OCI-LY1 (cell line): ENCODE measurements around the gene HLA-E.
"Not testable (repeated sequence)": the region's sequence is repeated elsewhere in the genome, so short reads cannot be mapped to it uniquely, and the experiment has no call there.

ENCODE experiments used
- H2AFZ ChIP-seq: fragments of 200-600 bp; sonication (generic), shearing (Covaris generic); 2 replicates; pipeline ENCODE4 v1.6.0; 2014; ENCODE audit warnings: antibody characterized with exemption, mild to moderate bottlenecking, low read length
- H3F3A ChIP-seq: fragments of 200-600 bp; sonication (generic), shearing (Covaris generic); 2 replicates; pipeline ENCODE4 v1.6.0; 2014; ENCODE audit warnings: mild to moderate bottlenecking, antibody characterized with exemption, low read length, moderate library complexity; ENCODE audit not compliant: insufficient read depth
- H3K27ac ChIP-seq: fragments of 200-600 bp; sonication (generic); 2 replicates; pipeline ENCODE4 v1.5.1; 2014; ENCODE audit warnings: low read length, mixed run types, mild to moderate bottlenecking, low read depth; ENCODE audit not compliant: poor library complexity, severe bottlenecking
- H3K27me3 ChIP-seq: fragments of 200-600 bp; sonication (generic); 2 replicates; pipeline ENCODE4 v1.6.0; 2014; ENCODE audit warnings: antibody characterized with exemption, mild to moderate bottlenecking, low read length, moderate library complexity; ENCODE audit not compliant: insufficient read depth
- H3K36me3 ChIP-seq: fragments of 200-600 bp; sonication (generic); 2 replicates; pipeline ENCODE4 v1.6.1; 2014; ENCODE audit warnings: mild to moderate bottlenecking, antibody characterized with exemption, low read length, moderate library complexity, mixed read lengths; ENCODE audit not compliant: insufficient read depth
- H3K4me1 ChIP-seq: fragments of 200-600 bp; sonication (generic); 2 replicates; pipeline ENCODE4 v1.5.1; 2014; ENCODE audit warnings: mild to moderate bottlenecking, low read length, moderate library complexity; ENCODE audit not compliant: insufficient read depth, severe bottlenecking
- H3K4me2 ChIP-seq: fragments of 200-600 bp; sonication (generic), shearing (Covaris generic); 2 replicates; pipeline ENCODE4 v1.6.1; 2014; ENCODE audit warnings: low read length
- H3K4me3 ChIP-seq: fragments of 200-600 bp; sonication (generic); 2 replicates; pipeline ENCODE4 v1.5.1; 2014; ENCODE audit warnings: low read length, low read depth, mild to moderate bottlenecking, mixed read lengths; ENCODE audit not compliant: poor library complexity, severe bottlenecking
- H3K79me2 ChIP-seq: fragments of 200-600 bp; shearing (Covaris generic); 2 replicates; pipeline ENCODE4 v1.6.1; 2016; ENCODE audit warnings: mixed run types, low read length, mixed read lengths; ENCODE audit not compliant: insufficient read depth
- H3K9ac ChIP-seq: fragments of 200-600 bp; sonication (generic), shearing (Covaris generic); 2 replicates; pipeline ENCODE4 v1.6.1; 2014; ENCODE audit warnings: mild to moderate bottlenecking, low read length, mixed read lengths
- H3K9me2 ChIP-seq: fragments of 200-600 bp; sonication (generic), shearing (Covaris generic); 2 replicates; pipeline ENCODE4 v1.6.1; 2014; ENCODE audit warnings: low read depth, mild to moderate bottlenecking, low read length, mixed read lengths
- H3K9me3 ChIP-seq: fragments of 200-600 bp; shearing (Covaris generic); 2 replicates; pipeline ENCODE4 v1.6.1; 2014; ENCODE audit warnings: low read length, mixed read lengths
- H4K20me1 ChIP-seq: fragments of 200-600 bp; sonication (generic), shearing (Covaris generic); 2 replicates; pipeline ENCODE4 v1.6.0; 2016; ENCODE audit warnings: mild to moderate bottlenecking, low read length; ENCODE audit not compliant: insufficient read depth
- CTCF ChIP-seq: fragments of 200-600 bp; sonication (generic), shearing (Covaris generic); IDR thresholded peaks from 2 replicates; pipeline ENCODE4 v1.5.1; 2017; ENCODE audit warnings: mild to moderate bottlenecking, antibody characterized with exemption, low read length, moderate library complexity, mixed read lengths
- EZH2 ChIP-seq: fragments of 200-600 bp; sonication (generic), shearing (Covaris generic); IDR thresholded peaks from 2 replicates; pipeline ENCODE4 v1.8.0; 2017; ENCODE audit warnings: borderline replicate concordance, mixed run types, mild to moderate bottlenecking, antibody characterized with exemption, low read length, moderate library complexity, mixed read lengths

The HLA-E gene

GRCh38 chr6:30481211-30481964, 7.9 kb upstream of the HLA-E start:
- no peak overlapping the region for H3K4me3 ChIP-seq
- no peak overlapping the region for H3K27ac ChIP-seq
- no peak overlapping the region for H2AFZ ChIP-seq
- H3K9me3 ChIP-seq: no peaks in the 10 kb centered on the region
- no peak overlapping the region for H3K4me2 ChIP-seq
- H3F3A ChIP-seq: no peaks in the 10 kb centered on the region
- no peaks in the 10 kb centered on the region for H3K36me3 ChIP-seq
- no peak overlapping the region for H3K9ac ChIP-seq
- TF ChIP-seq CTCF (peak; percentile 24; the same call in 1 of the 2 replicates), EZH2 (no peak)
- H3K27me3 ChIP-seq: no peaks in the 10 kb centered on the region
- no peaks in the 10 kb centered on the region for H4K20me1 ChIP-seq
- no peaks in the 10 kb centered on the region for H3K9me2 ChIP-seq
- H3K79me2 ChIP-seq: no peaks in the 10 kb centered on the region
- H3K4me1 ChIP-seq: no peaks in the 10 kb centered on the region

DNA sequence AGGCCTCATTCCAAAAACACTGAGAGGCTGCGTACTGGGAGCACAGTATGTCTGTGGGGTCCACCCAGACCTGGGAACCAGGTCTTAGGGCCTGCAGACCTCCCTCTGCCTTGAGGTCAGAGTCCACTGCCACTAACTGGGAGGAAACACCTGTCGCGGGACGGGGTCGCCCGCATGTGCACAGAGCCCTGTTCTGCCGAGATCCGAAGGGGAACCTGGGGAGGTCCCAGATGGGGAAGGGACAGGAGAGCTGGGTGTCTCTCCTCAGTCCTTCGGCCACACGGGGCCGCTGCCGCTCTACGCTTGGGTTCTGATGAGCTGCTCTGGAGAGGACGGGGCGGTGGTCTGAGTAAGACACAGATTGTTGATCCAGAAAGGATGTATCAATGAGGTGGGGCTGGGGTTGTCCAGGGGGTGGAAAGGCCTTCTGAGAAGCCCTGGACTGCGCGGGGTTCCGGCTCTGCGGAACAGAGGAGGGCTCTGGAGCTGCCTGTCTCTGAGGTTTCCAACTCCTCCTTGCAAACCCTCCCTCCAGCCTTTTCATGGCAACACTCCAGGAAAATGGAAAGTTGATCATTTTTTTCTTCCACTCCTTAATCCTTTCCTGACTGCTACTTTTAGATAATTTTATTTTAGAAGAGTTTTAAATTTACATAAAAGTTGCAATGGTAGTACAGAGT, 7.2 kb upstream of the HLA-E start:
- not testable (repeated sequence) for H4K20me1 ChIP-seq, H3K9ac ChIP-seq, H3K27me3 ChIP-seq, H3K9me3 ChIP-seq, H3K4me3 ChIP-seq, H3K9me2 ChIP-seq, H3K36me3 ChIP-seq, H3K4me2 ChIP-seq, H3F3A ChIP-seq, H3K27ac ChIP-seq, H2AFZ ChIP-seq, H3K4me1 ChIP-seq, H3K79me2 ChIP-seq
- peak; percentile 72 for TF ChIP-seq CTCF

DNA sequence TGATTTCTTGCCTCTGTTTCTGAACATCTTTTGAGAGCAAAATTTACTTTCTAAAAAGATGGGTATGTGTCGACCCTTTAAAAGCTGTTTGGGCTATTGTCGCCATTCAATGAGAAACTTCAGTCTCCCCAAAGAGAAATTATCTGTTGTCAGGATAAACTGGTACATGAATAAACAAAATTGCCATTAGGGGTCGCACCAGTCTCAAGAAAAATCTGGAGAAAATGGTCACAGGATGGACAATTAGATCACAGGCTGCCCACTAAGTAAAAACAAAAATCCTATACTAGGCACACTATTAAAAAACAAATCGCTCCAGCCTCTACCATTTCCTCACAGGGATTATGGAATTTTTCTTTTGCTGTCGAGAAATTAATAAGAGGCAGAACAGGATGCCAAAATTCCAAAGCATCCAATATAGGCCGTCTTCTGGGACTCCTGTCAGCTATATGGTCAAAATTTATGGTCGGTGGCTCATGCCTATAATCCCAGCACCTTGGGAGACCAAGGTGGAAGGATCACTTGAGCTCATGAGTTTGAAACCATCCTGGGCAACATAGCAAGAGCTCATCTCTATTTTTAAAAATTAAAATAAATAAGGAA, 5.5 kb upstream of the HLA-E start:
- Histone ChIP-seq H3K27ac (no peak overlapping the region), H3K79me2 (no peaks in the 10 kb centered on the region), H3K9me2 (no peaks in the 10 kb centered on the region), H2AFZ (no peak overlapping the region), H3K27me3 (no peaks in the 10 kb centered on the region), H3K4me3 (no peak overlapping the region), H4K20me1 (no peaks in the 10 kb centered on the region), H3K9ac (no peak overlapping the region), H3K4me2 (no peak overlapping the region), H3K4me1 (no peaks in the 10 kb centered on the region), H3K36me3 (no peaks in the 10 kb centered on the region), H3K9me3 (no peaks in the 10 kb centered on the region), H3F3A (no peaks in the 10 kb centered on the region)
- TF ChIP-seq CTCF (peak; percentile 65; the same call in 1 of the 2 replicates), EZH2 (no peak)
